ENCODE data around the gene APOL4.

The APOL4 gene

DNA sequence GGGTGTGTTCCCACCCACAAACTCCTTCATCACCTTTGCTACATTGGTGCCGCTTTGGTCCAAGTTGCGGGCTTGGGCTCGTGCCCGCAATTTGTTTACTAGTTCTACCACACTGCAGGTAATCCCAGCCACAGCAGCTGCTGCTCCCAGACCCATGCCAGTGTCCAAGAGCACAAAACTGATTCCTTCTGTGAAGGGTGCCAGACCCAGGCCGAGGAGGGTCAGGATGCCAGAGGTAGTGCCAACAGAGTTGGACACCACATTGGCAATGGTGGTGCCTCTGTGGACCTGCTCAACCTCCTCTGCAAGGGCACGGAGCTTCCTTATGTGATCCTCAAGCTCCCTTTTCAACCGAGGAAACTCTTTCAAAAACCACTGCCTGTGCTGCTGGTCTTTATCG lies 26.2 kb upstream of the APOL4 start:
- Histone ChIP-seq H3K79me2 (ENCODE audit: insufficient read depth, low read length) (no peaks in the 10 kb centered on the region), H4K20me1 (ENCODE audit: insufficient read depth, low read length) (no peaks in the 10 kb centered on the region), H3K4me2 (ENCODE audit: insufficient read depth, low read length) (no peak overlapping the region), H3K4me3 (ENCODE audit: low read depth in 1 of 2, low read length in 2 of 2) (no peak overlapping the region), H3K9ac (ENCODE audit: low read depth, low read length) (no peak overlapping the region), H3K4me1 (ENCODE audit: insufficient read depth, low read length) (no peaks in the 10 kb centered on the region), H3K27ac (ENCODE audit: low read length) (no peak overlapping the region), H3K9me3 (ENCODE audit: insufficient read depth, low read length, severe bottlenecking) (no peaks in the 10 kb centered on the region), H2AFZ (ENCODE audit: low read depth, low read length) (no peak overlapping the region), H3K27me3 (ENCODE audit: insufficient read depth, low read length, poor library complexity) (no peaks in the 10 kb centered on the region), H3K36me3 (ENCODE audit: insufficient read depth, low read length) (peaks cover 51% of the 10 kb centered on the region)
- no peak for TF ChIP-seq EZH2 (IDR thresholded peaks at IDR 0.05; ENCODE audit: borderline replicate concordance, low read depth, low read length, severe bottlenecking)
- TF ChIP-seq, protein P1, sequence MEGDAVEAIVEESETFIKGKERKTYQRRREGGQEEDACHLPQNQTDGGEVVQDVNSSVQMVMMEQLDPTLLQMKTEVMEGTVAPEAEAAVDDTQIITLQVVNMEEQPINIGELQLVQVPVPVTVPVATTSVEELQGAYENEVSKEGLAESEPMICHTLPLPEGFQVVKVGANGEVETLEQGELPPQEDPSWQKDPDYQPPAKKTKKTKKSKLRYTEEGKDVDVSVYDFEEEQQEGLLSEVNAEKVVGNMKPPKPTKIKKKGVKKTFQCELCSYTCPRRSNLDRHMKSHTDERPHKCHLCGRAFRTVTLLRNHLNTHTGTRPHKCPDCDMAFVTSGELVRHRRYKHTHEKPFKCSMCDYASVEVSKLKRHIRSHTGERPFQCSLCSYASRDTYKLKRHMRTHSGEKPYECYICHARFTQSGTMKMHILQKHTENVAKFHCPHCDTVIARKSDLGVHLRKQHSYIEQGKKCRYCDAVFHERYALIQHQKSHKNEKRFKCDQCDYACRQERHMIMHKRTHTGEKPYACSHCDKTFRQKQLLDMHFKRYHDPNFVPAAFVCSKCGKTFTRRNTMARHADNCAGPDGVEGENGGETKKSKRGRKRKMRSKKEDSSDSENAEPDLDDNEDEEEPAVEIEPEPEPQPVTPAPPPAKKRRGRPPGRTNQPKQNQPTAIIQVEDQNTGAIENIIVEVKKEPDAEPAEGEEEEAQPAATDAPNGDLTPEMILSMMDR (IDR thresholded peaks at IDR 0.05; ENCODE audit: borderline replicate concordance, extremely low read depth, low read length, poor library complexity, severe bottlenecking): no peak
- DNase-seq: no peak
- ATAC-seq (ENCODE audit: insufficient read depth, low read depth): no peak

DNA sequence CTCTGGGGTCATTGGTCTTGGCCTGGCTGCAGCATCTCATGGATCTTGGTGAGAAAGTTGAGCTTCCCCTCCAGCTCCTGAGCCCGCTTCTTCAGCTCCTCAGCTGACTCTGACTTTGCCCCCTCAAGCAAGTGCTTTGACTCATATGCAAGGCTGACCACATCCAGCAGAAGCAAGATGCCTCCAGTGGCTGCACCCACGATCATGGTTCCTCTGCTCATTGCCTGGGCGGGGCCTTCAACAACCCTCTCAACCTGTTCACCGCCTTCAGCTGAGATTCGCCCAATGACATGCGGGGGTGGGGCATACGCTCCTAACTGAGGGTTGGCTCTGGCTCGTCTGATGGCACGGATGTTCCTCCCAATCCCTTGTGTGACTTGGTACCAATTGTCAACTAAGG lies 25.8 kb upstream of the APOL4 start:
- ATAC-seq (ENCODE audit: insufficient read depth, low read depth) (peak; percentile 38; the same call in 2 of the 3 replicates), DNase-seq (no peak)
- TF ChIP-seq, protein P1 (IDR thresholded peaks at IDR 0.05; ENCODE audit: borderline replicate concordance, extremely low read depth, low read length, poor library complexity, severe bottlenecking): no peak
- TF ChIP-seq EZH2 (IDR thresholded peaks at IDR 0.05; ENCODE audit: borderline replicate concordance, low read depth, low read length, severe bottlenecking): no peak
- H3K79me2 ChIP-seq (ENCODE audit: insufficient read depth, low read length): no peaks in the 10 kb centered on the region
- no peaks in the 10 kb centered on the region for H4K20me1 ChIP-seq (ENCODE audit: insufficient read depth, low read length)
- no peaks in the 10 kb centered on the region for H3K4me1 ChIP-seq (ENCODE audit: insufficient read depth, low read length)
- H3K9ac ChIP-seq (ENCODE audit: low read depth, low read length): no peak overlapping the region
- H3K27me3 ChIP-seq (ENCODE audit: insufficient read depth, low read length, poor library complexity): no peaks in the 10 kb centered on the region
- H3K27ac ChIP-seq (ENCODE audit: low read length): no peak overlapping the region
- H3K4me2 ChIP-seq (ENCODE audit: insufficient read depth, low read length): no peak overlapping the region
- peaks cover 47% of the 10 kb centered on the region for H3K36me3 ChIP-seq (ENCODE audit: insufficient read depth, low read length)
- no peak overlapping the region for H2AFZ ChIP-seq (ENCODE audit: low read depth, low read length)
- no peaks in the 10 kb centered on the region for H3K9me3 ChIP-seq (ENCODE audit: insufficient read depth, low read length, severe bottlenecking)
- no peak overlapping the region for H3K4me3 ChIP-seq (ENCODE audit: low read depth in 1 of 2, low read length in 2 of 2)

DNA sequence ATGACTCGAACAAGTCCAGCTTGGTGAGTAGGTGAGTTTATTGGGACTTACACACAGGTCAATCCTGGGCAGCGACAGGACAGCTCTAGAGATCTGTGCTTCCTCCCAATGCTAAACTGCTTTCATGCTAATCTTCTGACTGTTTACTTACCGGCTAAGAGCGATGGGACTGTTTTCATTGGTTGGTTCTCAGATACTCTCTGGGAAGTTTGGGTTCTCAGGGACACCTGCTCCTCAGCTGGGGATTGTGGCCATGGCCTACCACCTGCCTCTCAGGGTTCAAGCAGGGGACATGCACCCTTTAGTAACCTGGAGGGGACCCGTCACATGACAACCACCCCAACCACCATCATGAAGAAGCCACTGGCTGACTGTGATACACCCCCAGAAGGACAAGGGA lies 24.6 kb upstream of the APOL4 start:
- no peak overlapping the region for H3K9ac ChIP-seq (ENCODE audit: low read depth, low read length)
- peaks cover 6% of the 10 kb centered on the region; the same call in 1 of the 2 replicates for H3K4me1 ChIP-seq (ENCODE audit: insufficient read depth, low read length)
- H3K79me2 ChIP-seq (ENCODE audit: insufficient read depth, low read length): no peaks in the 10 kb centered on the region
- no peak overlapping the region for H3K4me2 ChIP-seq (ENCODE audit: insufficient read depth, low read length)
- DNase-seq (no peak), ATAC-seq (ENCODE audit: insufficient read depth, low read depth) (no peak)
- H3K27ac ChIP-seq (ENCODE audit: low read length): no peak overlapping the region
- peaks cover 35% of the 10 kb centered on the region for H3K36me3 ChIP-seq (ENCODE audit: insufficient read depth, low read length)
- H3K9me3 ChIP-seq (ENCODE audit: insufficient read depth, low read length, severe bottlenecking): no peaks in the 10 kb centered on the region
- no peak overlapping the region for H2AFZ ChIP-seq (ENCODE audit: low read depth, low read length)
- no peak overlapping the region for H3K4me3 ChIP-seq (ENCODE audit: low read depth in 1 of 2, low read length in 2 of 2)
- no peaks in the 10 kb centered on the region for H3K27me3 ChIP-seq (ENCODE audit: insufficient read depth, low read length, poor library complexity)
- TF ChIP-seq EZH2 (IDR thresholded peaks at IDR 0.05; ENCODE audit: borderline replicate concordance, low read depth, low read length, severe bottlenecking): no peak
- TF ChIP-seq, protein P1 (IDR thresholded peaks at IDR 0.05; ENCODE audit: borderline replicate concordance, extremely low read depth, low read length, poor library complexity, severe bottlenecking): no peak
- H4K20me1 ChIP-seq (ENCODE audit: insufficient read depth, low read length): no peaks in the 10 kb centered on the region

All from DND-41 (cell line).